Activated T-helper 17 cell treated with anti-CD3 and anti-CD28 coated beads, Interleukin-2, amount 50 U/mL, for 72 hours (primary cell): ENCODE measurements around the gene OR7A17. TPM values are rescaled to one million over a fixed set of nuclear protein-coding genes. Genes with fewer than 3 reads are reported as not detected.

Source experiments
- ATAC-seq: fragments of 150-1000 bp; cut with Tn5 transposase; replicated peaks from 2 replicates; pipeline ENCODE4 v1.10.0; 2021; ENCODE audit warnings: mild to moderate bottlenecking, moderate library complexity
- H3K27ac Mint-ChIP-seq: one replicate; pipeline ENCODE4 v1.8.0; 2022; ENCODE audit warnings: mixed read lengths
- H3K27me3 Mint-ChIP-seq: one replicate; pipeline ENCODE4 v1.8.0; 2022; ENCODE audit warnings: mixed read lengths
- H3K36me3 Mint-ChIP-seq: one replicate; pipeline ENCODE4 v1.8.0; 2022; ENCODE audit warnings: low read depth, mild to moderate bottlenecking, mixed read lengths
- H3K4me1 Mint-ChIP-seq: one replicate; pipeline ENCODE4 v1.8.0; 2022; ENCODE audit warnings: mixed read lengths
- H3K4me3 Mint-ChIP-seq: one replicate; pipeline ENCODE4 v1.8.0; 2022; ENCODE audit warnings: mild to moderate bottlenecking, mixed read lengths
- H3K9me3 Mint-ChIP-seq: one replicate; pipeline ENCODE4 v1.8.0; 2022; ENCODE audit warnings: mixed read lengths
- total RNA-seq, 2 donors: library from RNA; stranded (reverse); gene quantifications; one replicate each; pipeline ENCODE4 v1.2.3, GENCODE V29; 2022

OR7A17 gene
- total RNA-seq = not detected

DNA sequence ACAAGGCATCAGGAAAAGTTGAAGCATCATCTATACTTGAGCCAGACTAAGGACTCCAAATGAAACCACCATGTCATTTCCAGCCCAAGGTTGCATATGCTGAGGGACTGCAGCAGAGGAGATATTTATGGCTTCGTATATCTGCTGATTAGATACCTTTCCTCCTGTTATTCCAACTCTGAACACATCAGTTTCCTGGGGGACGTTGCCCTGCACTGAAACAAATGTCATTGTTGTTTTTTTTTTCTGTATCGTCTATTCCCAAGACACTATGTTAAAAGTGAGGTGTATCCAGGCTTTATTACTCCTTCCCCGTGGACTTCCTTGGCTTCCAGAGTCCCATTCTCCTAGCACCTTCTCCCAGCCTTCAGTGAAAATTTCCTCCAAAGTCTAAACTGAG lies at the start of gene OR7A17:
Gene OR7A17 (minus strand): TSS at position 101 of the 400 bp plus-strand sequence. CDS start 4,777 bp downstream, outside the sequence.
- no peak within 1 kb of the TSS for H3K4me3 Mint-ChIP-seq
- no peak for ATAC-seq
- H3K4me1 Mint-ChIP-seq = no peaks in the 10 kb centered on the region
- no peaks in the 10 kb centered on the region for H3K9me3 Mint-ChIP-seq
- H3K27ac Mint-ChIP-seq = no peak within 1 kb of the TSS
- H3K36me3 Mint-ChIP-seq = no peaks in the 10 kb centered on the region
- H3K27me3 Mint-ChIP-seq = peaks cover 21% of the 10 kb centered on the region

DNA sequence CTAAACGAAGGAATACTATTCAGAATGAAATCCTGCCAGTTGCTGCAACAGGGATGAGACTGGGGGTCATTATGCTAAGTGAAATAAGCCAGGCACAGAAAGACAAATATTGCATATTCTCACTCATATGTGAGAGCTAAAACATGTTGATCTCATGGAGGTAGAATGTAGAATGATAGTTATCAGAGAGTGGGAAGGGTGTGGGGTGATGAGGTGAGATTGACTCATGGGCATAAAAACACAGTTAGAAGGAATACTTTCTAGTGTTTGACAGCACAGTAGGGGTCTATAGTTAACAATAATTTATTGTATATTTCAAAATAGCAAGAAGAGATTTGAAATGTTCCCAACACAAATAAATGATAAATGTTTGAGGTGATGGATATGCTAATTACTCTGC lies 47.6 kb upstream of the OR7A17 start:
- no peak for ATAC-seq
- Mint-ChIP-seq H3K27ac (no peak overlapping the region), H3K9me3 (peaks cover 3% of the 10 kb centered on the region), H3K27me3 (peaks cover 32% of the 10 kb centered on the region), H3K36me3 (no peaks in the 10 kb centered on the region), H3K4me3 (no peak overlapping the region), H3K4me1 (no peaks in the 10 kb centered on the region)

DNA sequence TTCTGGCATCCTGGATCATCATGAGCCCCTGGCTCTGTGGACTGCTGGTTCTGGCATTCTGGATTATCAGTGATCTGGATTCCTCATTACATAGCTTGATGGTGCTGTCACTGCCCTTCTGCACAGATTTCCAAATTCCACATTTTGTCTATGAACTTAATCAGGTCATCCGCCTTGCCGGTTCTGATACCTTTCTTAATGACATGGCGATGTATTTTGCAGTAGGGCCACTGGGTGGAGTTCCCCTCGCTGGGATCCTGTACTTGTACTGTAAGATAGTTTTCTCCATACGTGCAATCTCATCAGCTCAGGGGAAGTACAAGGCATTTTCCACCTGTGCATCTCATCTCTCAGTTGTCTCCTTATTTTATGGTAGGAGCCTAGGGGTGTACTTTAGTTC lies 30.9 kb upstream of the OR7A17 start:
- Mint-ChIP-seq H3K27me3 (peaks cover 43% of the 10 kb centered on the region), H3K4me1 (no peaks in the 10 kb centered on the region), H3K27ac (no peak overlapping the region), H3K4me3 (no peak overlapping the region), H3K36me3 (no peaks in the 10 kb centered on the region), H3K9me3 (peaks cover 5% of the 10 kb centered on the region)
- no peak for ATAC-seq

DNA sequence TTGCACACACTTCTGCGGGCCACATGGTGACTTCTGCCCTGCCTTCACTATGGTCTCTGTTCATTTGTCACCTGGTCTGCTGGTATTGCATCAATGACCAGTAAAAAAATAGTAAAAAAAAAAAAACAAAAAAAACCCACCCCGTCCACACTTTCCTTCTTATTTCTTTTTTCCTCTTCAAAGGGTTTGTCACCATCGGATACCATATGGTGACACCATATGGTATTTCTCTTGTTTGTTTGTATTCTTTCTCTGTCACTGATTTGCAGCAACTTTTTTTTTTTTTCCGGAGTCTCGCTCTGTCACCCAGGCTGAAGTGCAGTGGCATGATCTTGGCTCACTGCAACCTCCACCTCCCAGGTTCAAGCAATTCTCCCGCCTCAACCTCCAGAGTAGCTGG lies 29.2 kb upstream of the OR7A17 start:
- peaks cover 37% of the 10 kb centered on the region for H3K27me3 Mint-ChIP-seq
- H3K36me3 Mint-ChIP-seq = no peaks in the 10 kb centered on the region
- H3K4me3 Mint-ChIP-seq = no peak overlapping the region
- no peak overlapping the region for H3K27ac Mint-ChIP-seq
- peaks cover 5% of the 10 kb centered on the region for H3K9me3 Mint-ChIP-seq
- ATAC-seq = no peak
- no peaks in the 10 kb centered on the region for H3K4me1 Mint-ChIP-seq

DNA sequence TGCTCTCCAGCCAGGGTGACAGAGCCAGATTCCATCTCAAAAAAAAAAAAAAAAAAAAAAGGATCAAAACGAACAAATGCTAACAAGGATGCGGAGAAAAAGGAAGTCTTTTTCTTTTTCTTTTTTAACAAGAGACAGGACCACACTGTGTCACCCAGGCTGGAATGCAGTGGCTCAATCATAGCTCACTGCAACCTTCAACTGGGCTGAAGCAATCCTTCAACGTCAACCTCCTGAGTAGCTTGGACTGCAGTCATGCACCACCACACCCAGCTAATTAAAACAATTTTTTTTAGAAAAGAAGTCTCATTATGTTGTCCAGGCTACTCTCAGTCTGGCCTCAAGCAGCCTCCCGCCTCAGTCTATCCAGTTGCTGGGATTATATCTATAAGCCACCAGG lies 20.8 kb upstream of the OR7A17 start:
- no peaks in the 10 kb centered on the region for H3K4me1 Mint-ChIP-seq
- no peak for ATAC-seq

DNA sequence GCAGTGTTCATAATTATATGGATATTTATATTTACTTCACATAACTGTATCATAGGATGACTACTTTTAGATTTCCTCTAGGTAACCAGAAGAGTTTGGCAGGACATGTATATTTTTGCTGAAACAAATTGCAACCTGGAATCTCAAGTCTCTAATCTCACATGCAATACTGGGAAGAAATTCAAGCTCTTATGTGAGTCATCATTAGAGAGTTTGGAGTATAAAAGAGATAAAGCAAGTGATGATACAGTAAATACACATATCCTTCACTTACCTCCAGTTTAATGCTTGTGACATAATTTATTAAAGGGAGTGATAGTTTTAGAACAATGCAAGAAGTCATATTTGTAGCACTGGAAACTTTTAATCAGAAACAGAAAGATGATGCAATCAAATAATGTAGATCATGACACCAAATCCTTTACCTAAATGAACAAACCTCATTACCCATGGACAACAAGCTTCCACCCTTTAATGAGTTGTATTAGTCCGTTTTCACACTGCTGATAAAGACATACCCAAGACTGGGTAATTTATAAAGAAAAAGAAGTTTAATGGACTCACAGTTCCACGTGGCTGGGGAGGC lies 15.8 kb upstream of the OR7A17 start:
- H3K27ac Mint-ChIP-seq = no peak overlapping the region
- H3K4me3 Mint-ChIP-seq = no peak overlapping the region
- peaks cover 41% of the 10 kb centered on the region for H3K27me3 Mint-ChIP-seq
- H3K36me3 Mint-ChIP-seq = no peaks in the 10 kb centered on the region
- H3K9me3 Mint-ChIP-seq = no peaks in the 10 kb centered on the region
- no peak for ATAC-seq
- no peaks in the 10 kb centered on the region for H3K4me1 Mint-ChIP-seq

More for the DNA sequence above, 20.8 kb upstream of the OR7A17 start:
- Mint-ChIP-seq H3K27ac (no peak overlapping the region), H3K36me3 (no peaks in the 10 kb centered on the region), H3K4me3 (no peak overlapping the region), H3K27me3 (peaks cover 25% of the 10 kb centered on the region), H3K9me3 (no peaks in the 10 kb centered on the region)

DNA sequence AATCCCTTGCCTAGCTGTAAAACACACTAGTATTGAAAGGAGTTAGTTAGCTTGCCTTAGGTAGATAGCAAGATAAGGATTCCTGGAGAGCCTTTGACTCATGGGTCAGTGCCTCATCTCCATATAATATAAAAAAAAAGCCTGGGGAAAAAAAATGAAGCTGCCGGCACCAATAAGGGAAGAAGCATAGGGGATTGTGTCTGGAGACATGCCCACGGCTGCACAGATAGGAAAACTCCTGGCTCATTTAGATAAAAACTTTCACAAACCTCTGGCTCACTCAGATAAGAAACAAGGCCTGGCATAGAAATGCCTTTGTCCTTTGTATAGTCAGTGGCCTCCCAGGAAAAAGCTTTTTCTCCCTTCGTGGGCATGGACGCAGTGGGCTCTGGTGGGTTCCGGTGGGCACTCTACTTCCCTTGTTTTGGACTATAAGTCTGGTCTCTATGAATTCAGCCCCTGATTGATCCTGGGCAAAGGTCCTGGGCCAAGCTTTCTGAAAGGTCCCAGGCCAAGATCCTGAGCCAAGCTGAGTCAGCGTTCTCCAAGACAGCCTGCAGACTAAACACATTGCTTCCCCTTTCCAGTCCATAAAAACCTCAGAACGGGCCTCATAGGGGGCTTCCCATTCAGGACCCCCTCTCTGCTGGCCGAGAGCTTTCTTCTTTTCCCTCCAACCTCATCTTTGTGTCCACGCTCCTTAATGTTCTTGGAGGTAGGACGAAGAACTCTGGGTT lies 4.9 kb upstream of the OR7A17 start:
- Mint-ChIP-seq H3K4me1 (no peaks in the 10 kb centered on the region), H3K27me3 (peaks cover 45% of the 10 kb centered on the region), H3K36me3 (no peaks in the 10 kb centered on the region), H3K9me3 (no peaks in the 10 kb centered on the region), H3K4me3 (no peak overlapping the region), H3K27ac (no peak overlapping the region)
- no peak for ATAC-seq

DNA sequence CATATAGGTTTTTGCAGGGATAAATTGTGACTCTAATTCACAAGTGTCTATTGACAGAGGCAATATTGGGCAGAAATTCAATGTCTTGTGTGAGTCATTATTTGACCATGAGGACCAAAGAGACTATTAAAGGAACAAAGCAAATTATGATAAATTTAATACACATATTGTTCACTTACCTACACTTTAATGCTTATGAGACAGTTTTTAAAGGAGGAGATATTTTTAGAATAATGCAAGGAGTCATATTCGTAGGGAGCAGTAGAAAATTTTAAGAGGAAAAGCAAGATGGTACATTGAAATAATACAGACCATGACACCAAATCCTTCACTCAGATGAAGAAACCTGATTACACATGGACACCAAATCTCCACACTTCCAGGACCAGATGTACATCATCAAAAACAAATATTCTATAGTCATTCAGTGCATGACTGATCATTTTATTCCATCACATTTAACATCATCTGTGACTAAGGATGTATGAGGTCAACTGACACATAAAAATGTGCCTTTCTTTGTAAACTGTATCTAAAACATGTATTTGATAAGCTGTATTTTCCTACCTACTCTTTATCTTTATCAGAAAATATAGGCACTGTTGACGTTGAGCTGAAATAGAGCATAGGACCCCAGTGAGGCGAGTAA lies 4.2 kb upstream of the OR7A17 start:
- Mint-ChIP-seq H3K27me3 (peaks cover 38% of the 10 kb centered on the region), H3K27ac (no peak overlapping the region), H3K36me3 (no peaks in the 10 kb centered on the region), H3K4me3 (no peak overlapping the region), H3K4me1 (no peaks in the 10 kb centered on the region), H3K9me3 (no peaks in the 10 kb centered on the region)
- no peak for ATAC-seq

DNA sequence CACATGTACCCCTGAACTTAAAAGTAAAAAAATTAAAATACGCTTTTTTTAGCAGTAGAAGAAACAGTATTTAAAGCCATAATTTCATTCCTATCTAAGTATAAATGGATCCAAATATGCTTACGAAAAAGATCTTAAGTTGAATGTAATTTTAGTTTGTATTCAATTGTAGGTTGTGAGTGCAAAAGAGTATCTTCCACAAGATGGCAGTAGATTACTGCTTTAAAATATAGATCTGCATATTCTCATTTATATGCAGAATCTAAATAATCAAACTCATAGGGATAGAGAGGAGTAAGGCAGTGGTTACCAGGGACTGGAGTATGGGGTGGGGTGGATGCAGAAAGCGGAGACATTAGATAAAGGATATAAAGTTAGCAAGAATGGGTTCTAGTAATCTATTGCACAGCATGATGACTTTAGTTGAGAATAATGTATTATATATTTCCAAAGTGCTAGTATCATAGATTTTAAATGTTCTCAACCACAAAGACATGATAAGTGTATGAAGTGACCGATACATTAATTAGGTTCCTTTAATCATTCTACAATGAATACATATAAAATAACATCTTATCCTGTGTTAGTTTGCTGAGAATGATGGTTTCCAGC lies 14.2 kb downstream of the OR7A17 start:
- Mint-ChIP-seq H3K4me1 (no peaks in the 10 kb centered on the region), H3K9me3 (no peaks in the 10 kb centered on the region), H3K4me3 (no peak overlapping the region), H3K27me3 (peaks cover 48% of the 10 kb centered on the region), H3K36me3 (no peaks in the 10 kb centered on the region), H3K27ac (no peak overlapping the region)
- ATAC-seq = no peak

DNA sequence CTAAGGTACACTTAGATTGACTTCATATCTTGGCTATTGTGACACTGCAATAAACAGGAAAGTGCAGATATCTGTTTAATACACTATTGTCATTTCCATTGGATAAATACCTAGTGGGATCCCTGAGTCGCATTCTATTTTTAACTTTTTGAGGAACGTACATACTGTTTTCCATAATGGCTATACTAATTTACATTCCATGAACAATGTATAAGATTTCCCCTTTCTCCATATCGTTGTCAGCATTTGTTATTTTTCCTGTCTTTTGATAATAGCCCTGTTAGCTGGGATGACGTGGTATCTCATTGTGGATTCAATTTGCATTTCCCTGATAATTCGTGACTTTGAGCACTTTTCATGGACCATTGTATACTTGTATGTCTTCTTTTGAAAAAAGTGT lies 17.4 kb downstream of the OR7A17 start:
- no peaks in the 10 kb centered on the region for H3K9me3 Mint-ChIP-seq
- H3K4me1 Mint-ChIP-seq = no peaks in the 10 kb centered on the region
- H3K36me3 Mint-ChIP-seq = no peaks in the 10 kb centered on the region
- peaks cover 53% of the 10 kb centered on the region for H3K27me3 Mint-ChIP-seq
- no peak overlapping the region for H3K27ac Mint-ChIP-seq
- no peak overlapping the region for H3K4me3 Mint-ChIP-seq
- ATAC-seq = no peak

DNA sequence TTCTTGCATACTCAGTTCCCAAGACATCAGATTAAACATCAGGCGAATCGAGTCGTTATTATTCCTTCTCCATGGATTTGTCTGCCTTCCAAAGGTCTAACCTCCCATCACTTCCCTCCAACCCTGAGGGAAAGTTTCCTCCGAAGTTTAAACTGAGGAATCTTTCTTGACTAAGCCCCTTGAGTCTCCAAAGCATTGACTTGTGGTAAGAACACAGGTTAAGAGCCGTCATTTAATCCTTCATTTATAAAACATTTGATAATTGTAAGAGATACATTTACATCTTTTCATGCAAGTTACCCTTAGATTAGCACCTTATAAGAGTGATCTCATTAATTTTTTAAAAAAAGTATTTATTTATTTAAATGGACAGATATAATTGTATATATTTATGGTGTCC lies 37.1 kb downstream of the OR7A17 start, which contains the start of gene OR7A10:
Gene OR7A10 (minus strand): TSS at position 101 of the 400 bp plus-strand sequence. CDS start 7,045 bp downstream, outside the sequence.
- ATAC-seq = no peak

DNA sequence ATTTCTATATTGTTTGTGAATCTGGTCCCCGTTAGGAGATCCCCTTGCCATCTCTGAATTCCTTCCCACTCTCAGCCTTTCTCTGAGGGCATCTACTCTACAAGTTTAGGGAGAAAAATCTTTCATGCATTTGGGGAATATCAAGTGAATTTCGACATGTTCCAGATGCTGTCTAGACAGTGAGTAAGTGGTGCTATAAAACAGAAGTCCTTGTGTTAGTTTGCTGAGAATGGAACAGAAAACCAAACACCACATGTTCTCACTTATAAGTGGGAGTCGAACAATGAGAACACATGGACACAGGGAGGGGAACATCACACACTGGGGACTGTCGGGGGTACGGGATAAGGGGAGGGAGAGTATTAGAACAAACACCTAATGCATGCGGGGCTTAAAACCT lies 42.4 kb downstream of the OR7A17 start:
- Mint-ChIP-seq H3K4me1 (no peaks in the 10 kb centered on the region), H3K9me3 (no peaks in the 10 kb centered on the region), H3K4me3 (no peak overlapping the region), H3K27ac (no peak overlapping the region), H3K27me3 (peaks cover 32% of the 10 kb centered on the region), H3K36me3 (no peaks in the 10 kb centered on the region)
- ATAC-seq = no peak

More for the DNA sequence above, 37.1 kb downstream of the OR7A17 start, which contains the start of gene OR7A10:
- H3K27me3 Mint-ChIP-seq = peaks cover 44% of the 10 kb centered on the region
- H3K27ac Mint-ChIP-seq = no peak within 1 kb of the TSS
- H3K4me1 Mint-ChIP-seq = no peaks in the 10 kb centered on the region
- H3K4me3 Mint-ChIP-seq = no peak within 1 kb of the TSS
- H3K36me3 Mint-ChIP-seq = no peaks in the 10 kb centered on the region
- no peaks in the 10 kb centered on the region for H3K9me3 Mint-ChIP-seq

DNA sequence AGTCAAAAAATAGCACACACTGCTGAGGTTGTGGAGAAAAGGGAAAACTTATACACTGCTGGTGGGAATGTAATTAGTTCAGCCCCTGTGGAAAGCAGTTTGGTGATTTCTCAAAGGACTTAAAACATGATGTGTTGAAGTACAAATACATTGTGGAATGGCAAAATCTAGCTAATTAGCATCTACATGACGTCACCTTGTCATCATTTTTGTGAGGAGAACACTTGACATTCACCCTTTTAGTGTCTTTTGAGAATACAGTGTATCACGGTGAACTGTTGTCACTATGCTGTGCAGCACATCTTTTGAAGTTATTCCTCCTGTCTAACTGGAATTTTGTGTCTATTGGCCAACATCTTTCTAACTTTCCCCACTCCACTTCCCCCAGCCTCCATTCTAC lies 42.8 kb downstream of the OR7A17 start:
- peaks cover 29% of the 10 kb centered on the region for H3K27me3 Mint-ChIP-seq
- H3K4me1 Mint-ChIP-seq = no peaks in the 10 kb centered on the region
- H3K36me3 Mint-ChIP-seq = no peaks in the 10 kb centered on the region
- H3K27ac Mint-ChIP-seq = no peak overlapping the region
- H3K9me3 Mint-ChIP-seq = no peaks in the 10 kb centered on the region
- H3K4me3 Mint-ChIP-seq = no peak overlapping the region
- ATAC-seq = no peak

DNA sequence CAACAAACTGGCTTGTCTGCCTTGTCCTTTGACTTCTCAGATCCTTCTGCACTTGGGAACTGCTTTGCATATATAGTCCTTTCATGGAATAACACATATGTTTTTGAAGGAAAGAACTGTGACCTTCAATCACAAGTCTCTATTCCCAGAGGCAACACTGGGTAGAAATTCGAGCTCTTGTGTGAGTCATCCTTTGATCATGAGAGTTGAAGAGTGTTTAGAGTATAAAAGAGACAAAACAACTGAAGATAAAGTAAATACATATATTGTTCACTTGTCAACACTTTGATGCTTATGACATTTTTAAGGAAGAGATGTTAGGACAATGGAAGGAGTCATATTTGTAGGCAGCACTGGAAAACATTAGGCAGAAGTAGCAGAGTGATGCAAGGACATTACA lies 45.7 kb downstream of the OR7A17 start:
- H3K9me3 Mint-ChIP-seq = no peaks in the 10 kb centered on the region
- H3K4me1 Mint-ChIP-seq = no peaks in the 10 kb centered on the region
- H3K36me3 Mint-ChIP-seq = no peaks in the 10 kb centered on the region
- H3K27me3 Mint-ChIP-seq = peaks cover 25% of the 10 kb centered on the region
- no peak overlapping the region for H3K27ac Mint-ChIP-seq
- H3K4me3 Mint-ChIP-seq = no peak overlapping the region
- ATAC-seq = no peak
